WI38 (cell line): ENCODE measurements around the gene PLA2G6.

Source experiments
- H3K4me3 ChIP-seq: 2 replicates; pipeline ENCODE4 v1.5.1; 2011; ENCODE audit warnings: low read depth, mild to moderate bottlenecking, control low read depth, low read length
- TF ChIP-seq, protein P1 (sequence below): IDR thresholded peaks from 2 replicates; pipeline ENCODE4 v1.5.1; 2012; ENCODE audit warnings: low read depth, mild to moderate bottlenecking, control low read depth, low read length

PLA2G6 gene

GRCh38 chr22:38175206-38176118 lies 6.2 kb downstream of the PLA2G6 start:
- TF ChIP-seq, protein P1, sequence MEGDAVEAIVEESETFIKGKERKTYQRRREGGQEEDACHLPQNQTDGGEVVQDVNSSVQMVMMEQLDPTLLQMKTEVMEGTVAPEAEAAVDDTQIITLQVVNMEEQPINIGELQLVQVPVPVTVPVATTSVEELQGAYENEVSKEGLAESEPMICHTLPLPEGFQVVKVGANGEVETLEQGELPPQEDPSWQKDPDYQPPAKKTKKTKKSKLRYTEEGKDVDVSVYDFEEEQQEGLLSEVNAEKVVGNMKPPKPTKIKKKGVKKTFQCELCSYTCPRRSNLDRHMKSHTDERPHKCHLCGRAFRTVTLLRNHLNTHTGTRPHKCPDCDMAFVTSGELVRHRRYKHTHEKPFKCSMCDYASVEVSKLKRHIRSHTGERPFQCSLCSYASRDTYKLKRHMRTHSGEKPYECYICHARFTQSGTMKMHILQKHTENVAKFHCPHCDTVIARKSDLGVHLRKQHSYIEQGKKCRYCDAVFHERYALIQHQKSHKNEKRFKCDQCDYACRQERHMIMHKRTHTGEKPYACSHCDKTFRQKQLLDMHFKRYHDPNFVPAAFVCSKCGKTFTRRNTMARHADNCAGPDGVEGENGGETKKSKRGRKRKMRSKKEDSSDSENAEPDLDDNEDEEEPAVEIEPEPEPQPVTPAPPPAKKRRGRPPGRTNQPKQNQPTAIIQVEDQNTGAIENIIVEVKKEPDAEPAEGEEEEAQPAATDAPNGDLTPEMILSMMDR, result no peak
- H3K4me3 ChIP-seq, result no peak overlapping the region

GRCh38 chr22:38174626-38175025 lies 7.0 kb downstream of the PLA2G6 start:
- no peak overlapping the region for H3K4me3 ChIP-seq
- TF ChIP-seq, protein P1, result no peak

DNA sequence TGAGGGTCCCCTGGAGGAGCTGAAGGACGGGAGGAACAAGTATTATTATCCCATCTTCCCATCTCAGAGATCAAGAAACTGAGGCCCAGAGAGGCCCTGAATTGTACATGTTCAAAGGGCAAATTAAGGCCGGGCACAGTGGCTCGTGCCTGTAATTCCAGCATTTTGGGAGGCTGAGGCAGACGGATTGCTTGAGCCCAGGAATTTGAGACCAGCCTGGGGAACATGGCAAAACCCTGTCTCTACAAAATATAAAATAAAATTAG lies 8.1 kb downstream of the PLA2G6 start:
- no peak overlapping the region for H3K4me3 ChIP-seq
- TF ChIP-seq, protein P1, result no peak

DNA sequence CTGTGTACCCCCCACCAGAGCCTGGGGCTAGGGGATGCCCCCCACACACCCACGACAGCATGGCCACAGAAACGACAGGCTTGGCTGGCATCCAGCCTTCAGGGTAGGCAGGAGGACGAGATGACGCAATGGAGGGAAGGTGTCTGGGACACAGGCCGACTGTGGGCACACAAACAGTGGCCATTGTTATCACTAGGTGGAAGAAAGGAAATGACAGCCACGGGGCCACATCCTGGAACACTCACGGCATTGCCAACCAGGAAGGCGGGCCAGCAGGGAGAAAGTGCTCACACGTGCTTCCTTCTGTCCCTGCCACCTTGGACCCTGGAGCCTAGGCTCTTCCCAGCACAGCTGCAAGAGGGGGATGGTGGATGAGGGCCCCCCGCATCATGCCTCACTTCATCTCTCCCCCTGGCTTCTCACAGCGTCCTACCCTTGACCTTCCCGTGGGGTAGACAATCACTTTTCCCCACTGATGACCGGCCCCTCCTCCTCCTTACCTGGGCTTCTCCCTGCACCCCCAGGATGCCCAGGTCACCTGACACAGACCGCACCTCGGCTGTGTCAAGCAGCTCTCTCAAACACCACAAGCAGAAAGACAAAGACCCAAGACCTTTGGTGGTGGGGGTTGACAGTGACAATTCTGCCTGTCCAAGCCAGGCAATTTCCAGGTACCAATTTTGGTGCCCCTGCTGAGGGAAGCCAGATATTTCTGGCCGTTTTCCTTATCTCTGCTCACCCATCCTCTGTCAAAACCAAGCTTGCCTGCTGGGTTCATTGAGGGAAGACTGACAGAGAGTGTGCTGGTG lies 8.6 kb downstream of the PLA2G6 start:
- no peak overlapping the region for H3K4me3 ChIP-seq
- TF ChIP-seq, protein P1, result no peak

- TF ChIP-seq, protein P1, result no peak
Observed at GRCh38 chr22:38171927-38172831, 9.5 kb downstream of the PLA2G6 start.

DNA sequence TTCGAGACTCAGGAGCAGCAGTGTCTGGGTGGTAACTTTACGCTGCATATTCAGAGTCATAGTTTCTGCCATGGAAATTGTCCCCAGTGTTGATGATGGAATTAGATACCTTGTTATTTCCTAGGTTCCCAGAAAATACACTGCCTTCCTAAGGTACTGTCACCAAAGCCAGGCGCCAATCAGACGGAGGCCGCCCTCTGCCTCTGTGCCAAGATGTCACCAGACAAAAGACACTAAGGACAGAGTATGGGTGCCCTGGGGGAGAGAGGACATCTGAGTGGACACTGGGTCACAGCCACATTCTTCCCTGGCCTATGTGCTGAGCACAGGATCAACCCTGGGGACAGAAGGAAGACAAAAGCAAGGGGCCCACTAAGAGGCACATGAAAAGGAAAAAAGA lies 11.2 kb downstream of the PLA2G6 start:
- TF ChIP-seq, protein P1, result no peak
- H3K4me3 ChIP-seq, result no peak overlapping the region

More at GRCh38 chr22:38171927-38172831, 9.5 kb downstream of the PLA2G6 start:
- H3K4me3 ChIP-seq, result no peak overlapping the region
